Cerebellar cortex (tissue), 1 donor: ENCODE data around the gene BRD1.

Experiments used
- DNase-seq: peaks from one replicate; pipeline ENCODE4 v3.0.0-alpha.2; 2015; ENCODE audit warnings: low spot score

BRD1 gene

GRCh38 chr22:49827853-49828598 lies at the start of gene BRD1:
Gene BRD1, minus strand, starts transcription at chr22:49827873. Its CDS starts 3,556 bp downstream, at chr22:49824317.
- peak; percentile 52 for DNase-seq

DNA sequence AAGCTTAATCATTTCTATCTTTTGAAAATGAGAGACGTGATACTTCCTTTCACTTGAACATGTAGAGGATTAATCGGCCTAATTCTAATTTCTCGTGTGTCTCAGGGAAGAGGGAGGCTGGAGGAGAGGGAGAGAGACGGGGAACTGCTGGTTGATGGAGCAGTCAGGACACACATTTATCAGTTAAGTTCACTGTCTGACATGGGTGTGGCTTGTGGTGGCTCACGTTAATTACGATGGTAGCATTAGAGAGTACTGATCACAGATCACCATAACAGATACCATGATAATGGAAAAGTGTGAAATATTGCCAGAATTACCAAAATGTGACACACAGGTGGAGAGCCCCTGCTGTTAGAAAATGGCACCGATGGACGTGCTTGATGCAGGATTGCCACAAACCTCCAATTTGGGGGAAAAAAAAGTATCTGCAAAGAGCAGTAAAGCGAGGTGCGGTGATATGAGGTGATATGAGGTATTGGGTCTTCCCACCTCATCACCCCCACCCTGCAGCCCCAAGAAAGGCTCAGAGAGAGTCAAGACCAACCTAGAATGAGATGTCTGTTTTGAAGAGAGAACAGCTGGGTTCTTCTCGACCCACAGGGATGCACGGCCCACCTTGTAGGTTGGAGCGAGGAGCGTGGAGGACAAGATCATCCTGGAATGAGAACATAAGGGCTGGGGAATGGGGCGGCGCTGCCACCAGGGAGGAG lies 45.7 kb upstream of the BRD1 start:
- DNase-seq: no peak

- no peak for DNase-seq
Measured at GRCh38 chr22:49872347-49872746, 44.7 kb upstream of the BRD1 start.

DNA sequence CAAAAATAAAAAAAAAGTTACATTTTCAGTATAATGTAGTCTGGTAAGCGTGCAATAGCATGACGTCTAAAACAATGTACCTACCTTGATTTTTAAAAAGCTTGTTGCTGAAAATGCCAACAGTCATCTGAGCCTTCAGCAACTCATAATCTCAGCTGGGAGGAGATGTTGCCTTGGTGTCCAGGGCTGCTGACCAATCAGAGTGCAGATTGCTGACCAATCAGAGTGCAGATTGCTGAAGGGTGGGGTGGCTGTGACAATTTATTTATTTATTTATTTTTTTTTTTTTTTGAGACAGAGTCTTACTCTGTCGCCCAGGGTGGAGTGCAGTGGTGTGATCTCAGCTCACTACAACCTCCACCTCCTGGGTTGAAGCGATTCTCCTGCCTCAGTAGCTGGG lies 43.8 kb upstream of the BRD1 start:
- DNase-seq: no peak

- DNase-seq: no peak
Measured at GRCh38 chr22:49869845-49870712, 42.4 kb upstream of the BRD1 start.

- no peak for DNase-seq
Measured at GRCh38 chr22:49869086-49869830, 41.6 kb upstream of the BRD1 start.

- no peak for DNase-seq
Measured at GRCh38 chr22:49867303-49868265, 39.9 kb upstream of the BRD1 start.

- DNase-seq: no peak
Measured at GRCh38 chr22:49866646-49867045, 39.0 kb upstream of the BRD1 start.

DNA sequence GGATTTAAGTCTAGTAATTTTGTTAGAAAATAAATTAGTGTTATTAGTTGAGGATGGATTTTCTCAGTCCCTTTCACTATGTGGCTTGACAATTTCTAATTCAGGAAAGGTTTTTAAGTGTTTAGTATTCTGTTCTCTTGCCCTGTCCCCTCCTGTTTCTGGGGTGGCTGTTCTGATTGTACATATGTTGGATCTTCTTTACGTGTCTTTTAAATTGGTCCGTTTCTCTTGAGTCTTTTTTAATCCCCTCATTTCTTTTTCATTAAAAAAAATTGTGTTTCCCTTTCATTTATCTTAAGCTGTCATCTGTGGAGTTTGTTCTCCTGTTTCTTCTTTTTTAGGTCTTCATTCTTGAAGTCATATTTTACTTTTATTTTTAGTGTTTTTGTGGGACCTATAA lies 38.5 kb upstream of the BRD1 start:
- no peak for DNase-seq

DNA sequence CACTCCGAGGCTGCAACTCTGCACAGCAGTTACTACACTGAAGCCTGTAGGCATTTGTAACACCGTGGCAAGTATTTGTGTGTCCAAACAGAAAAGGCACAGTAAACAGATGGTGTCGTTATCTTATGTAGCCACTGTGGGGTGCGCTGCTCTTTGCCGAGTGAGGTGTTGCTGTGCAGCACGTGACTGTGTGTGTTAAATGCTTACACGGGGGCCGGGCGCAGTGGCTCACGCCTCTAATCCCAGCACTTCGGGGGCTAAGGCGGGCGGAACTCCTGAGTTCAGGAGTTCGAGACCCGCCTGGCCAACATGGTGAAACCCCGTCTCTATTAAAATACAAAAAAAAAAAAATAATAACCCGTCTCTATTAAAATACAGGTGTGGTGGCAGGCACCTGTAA lies 37.5 kb upstream of the BRD1 start:
- no peak for DNase-seq

DNA sequence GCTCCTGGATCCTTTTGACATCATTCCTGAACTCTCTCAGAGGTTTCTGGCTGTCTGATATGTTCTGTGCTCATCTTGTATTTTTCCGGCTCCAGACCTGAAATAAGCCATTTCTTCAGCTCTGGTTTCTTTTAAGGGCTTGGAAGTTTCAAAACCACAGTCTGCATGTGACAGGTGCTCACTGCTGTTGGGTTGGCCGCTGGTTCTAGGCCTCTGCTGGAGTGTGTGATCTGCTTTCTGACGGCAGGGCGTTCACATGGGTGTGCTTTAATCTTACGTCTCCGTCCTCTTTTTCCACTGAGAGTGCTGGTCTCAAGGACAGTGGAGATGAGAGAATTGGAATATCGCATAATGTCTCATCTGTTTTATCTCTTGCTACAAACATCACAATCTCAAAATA lies 36.3 kb upstream of the BRD1 start:
- DNase-seq: no peak

- DNase-seq: no peak
Measured at GRCh38 chr22:49862496-49862776, 34.8 kb upstream of the BRD1 start.

GRCh38 chr22:49861642-49862495 lies 34.2 kb upstream of the BRD1 start:
- DNase-seq: no peak

- no peak for DNase-seq
Measured at GRCh38 chr22:49858827-49859226, 31.2 kb upstream of the BRD1 start.

DNA sequence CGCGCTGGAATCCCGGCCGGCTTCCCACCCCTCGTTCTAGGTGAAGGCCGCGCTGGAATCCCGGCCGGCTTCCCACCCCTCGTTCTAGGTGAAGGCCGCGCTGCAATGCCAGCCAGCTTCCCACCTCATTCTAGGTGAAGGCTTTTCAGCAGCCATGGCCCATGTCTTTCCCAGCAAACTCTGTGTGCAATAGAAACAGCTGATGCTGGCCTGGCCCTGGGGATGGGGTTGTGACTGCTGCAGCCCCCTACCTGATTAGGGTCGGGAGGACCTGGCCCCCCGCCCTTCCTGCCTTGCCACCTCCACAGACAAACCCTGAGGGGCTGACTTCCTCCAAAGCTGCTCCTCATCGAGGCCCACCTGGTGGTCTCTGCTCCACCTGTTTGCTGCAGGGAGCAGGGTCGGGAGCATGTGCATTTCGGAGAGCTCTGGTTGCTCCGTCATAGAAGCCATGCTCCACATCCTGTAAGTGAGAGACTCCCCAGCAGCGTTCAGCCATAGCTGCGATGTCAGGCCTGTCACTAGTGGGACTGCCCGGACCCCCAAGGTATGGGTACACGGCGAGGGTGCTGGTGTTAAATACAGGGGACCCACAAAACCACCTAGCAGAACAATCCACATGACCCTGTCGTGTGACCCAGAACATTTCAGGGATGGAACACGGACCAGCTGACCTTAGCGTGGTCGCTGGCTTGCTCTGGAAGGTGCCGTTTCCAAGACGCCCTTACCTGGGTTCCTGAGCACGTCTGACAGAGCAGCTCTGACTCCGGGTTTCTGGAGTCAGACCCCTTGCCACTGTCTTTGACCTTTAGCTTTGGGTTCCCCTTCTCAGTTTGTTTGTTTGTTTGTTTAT lies 29.3 kb upstream of the BRD1 start:
- DNase-seq: no peak

- DNase-seq: no peak
Measured at GRCh38 chr22:49856343-49856742, 28.7 kb upstream of the BRD1 start.

- DNase-seq: no peak
Measured at GRCh38 chr22:49855251-49855911, 27.7 kb upstream of the BRD1 start.
